ENCODE results near the gene ANKRD44.

DNA sequence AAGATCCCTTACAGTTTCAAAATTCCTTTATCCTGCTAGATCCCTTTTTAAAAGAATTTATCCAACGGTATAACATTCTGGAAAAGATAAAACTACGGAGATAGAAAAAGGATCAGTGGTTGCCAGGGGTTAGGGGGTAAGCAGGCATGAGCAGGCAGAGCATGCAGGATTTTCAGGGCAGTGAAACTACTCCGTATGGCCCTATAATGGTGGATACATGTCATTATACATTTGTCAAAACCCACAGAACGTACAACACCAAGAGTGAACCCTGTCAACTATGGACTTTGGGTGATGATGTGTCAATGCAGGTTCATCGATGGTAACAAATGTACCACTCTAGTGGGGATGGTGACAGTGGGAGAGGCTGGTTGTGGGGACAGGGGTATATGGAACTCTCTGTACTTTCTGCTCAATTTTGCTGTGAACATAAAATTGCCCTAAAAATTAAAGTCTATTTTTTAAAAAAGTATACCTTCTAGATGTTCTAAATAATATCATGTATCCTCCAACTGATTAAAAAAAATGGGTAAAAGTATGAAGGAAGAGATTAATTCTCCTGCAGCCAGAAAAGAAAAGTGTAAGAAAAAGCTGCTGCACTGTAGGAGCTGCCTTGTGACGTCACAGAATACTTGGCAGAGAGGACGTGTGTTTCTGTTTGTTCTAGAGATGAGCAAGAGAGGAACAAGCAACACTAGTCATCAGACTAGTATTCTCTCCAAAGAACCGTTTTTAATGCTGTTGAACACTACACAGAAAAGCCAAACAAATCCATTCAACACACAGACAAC is 23.6 kb downstream of the ANKRD44 start:
- TF ChIP-seq, protein P1, sequence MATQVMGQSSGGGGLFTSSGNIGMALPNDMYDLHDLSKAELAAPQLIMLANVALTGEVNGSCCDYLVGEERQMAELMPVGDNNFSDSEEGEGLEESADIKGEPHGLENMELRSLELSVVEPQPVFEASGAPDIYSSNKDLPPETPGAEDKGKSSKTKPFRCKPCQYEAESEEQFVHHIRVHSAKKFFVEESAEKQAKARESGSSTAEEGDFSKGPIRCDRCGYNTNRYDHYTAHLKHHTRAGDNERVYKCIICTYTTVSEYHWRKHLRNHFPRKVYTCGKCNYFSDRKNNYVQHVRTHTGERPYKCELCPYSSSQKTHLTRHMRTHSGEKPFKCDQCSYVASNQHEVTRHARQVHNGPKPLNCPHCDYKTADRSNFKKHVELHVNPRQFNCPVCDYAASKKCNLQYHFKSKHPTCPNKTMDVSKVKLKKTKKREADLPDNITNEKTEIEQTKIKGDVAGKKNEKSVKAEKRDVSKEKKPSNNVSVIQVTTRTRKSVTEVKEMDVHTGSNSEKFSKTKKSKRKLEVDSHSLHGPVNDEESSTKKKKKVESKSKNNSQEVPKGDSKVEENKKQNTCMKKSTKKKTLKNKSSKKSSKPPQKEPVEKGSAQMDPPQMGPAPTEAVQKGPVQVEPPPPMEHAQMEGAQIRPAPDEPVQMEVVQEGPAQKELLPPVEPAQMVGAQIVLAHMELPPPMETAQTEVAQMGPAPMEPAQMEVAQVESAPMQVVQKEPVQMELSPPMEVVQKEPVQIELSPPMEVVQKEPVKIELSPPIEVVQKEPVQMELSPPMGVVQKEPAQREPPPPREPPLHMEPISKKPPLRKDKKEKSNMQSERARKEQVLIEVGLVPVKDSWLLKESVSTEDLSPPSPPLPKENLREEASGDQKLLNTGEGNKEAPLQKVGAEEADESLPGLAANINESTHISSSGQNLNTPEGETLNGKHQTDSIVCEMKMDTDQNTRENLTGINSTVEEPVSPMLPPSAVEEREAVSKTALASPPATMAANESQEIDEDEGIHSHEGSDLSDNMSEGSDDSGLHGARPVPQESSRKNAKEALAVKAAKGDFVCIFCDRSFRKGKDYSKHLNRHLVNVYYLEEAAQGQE (IDR thresholded peaks at IDR 0.05; ENCODE audit: insufficient read depth in 1 of 2, low read depth in 2 of 2, low read length in 2 of 2), result no peak
- no peak for TF ChIP-seq SIN3A (IDR thresholded peaks at IDR 0.05; ENCODE audit: borderline replicate concordance, insufficient read depth, low read length)
- no peak for TF ChIP-seq POLR2AphosphoS5 (IDR thresholded peaks at IDR 0.05; ENCODE audit: low read depth, low read length)

Measured in PFSK-1 (cell line).